CD4-positive, alpha-beta memory T cell (primary cell): Measurements from ENCODE around the gene ENPP7. TPM values are rescaled to one million over a fixed set of nuclear protein-coding genes. Genes with fewer than 3 reads are reported as not detected.
"Not testable (repeated sequence)": the region's sequence is repeated elsewhere in the genome, so short reads cannot be mapped to it uniquely, and the experiment has no call there.

ENCODE experiments used
- CTCF ChIA-PET: fragments of 350-600 bp; sonication (Branson Sonifier 250); formaldehyde crosslinking; loops from one replicate; lab custom pipeline; 2021; ENCODE audit warnings: inconsistent platforms; ENCODE audit not compliant: partially characterized antibody; lab: Charles Lee
- POLR2A ChIA-PET: fragments of 350-600 bp; sonication (Branson Sonifier 250); formaldehyde crosslinking; loops from one replicate; lab custom pipeline; 2021; ENCODE audit not compliant: partially characterized antibody; lab: Charles Lee
- DNase-seq, 5 donors: peaks; one replicate each; pipeline versions ENCODE4 v3.0.0 to v3.0.0-alpha.2; 2020 to 2022; ENCODE audit warnings: mixed read lengths in 1 of 5
- H3K27ac ChIP-seq: one replicate; pipeline ENCODE4 v1.7.0; 2013; ENCODE audit warnings: low read depth, low read length
- H3K27me3 ChIP-seq: 2 replicates; pipeline ENCODE4 v1.7.0; 2013; ENCODE audit warnings: mild to moderate bottlenecking, low read length, moderate library complexity; ENCODE audit not compliant: insufficient read depth
- H3K36me3 ChIP-seq: 2 replicates; pipeline ENCODE4 v1.7.0; 2013; ENCODE audit warnings: mild to moderate bottlenecking, low read length, moderate library complexity; ENCODE audit not compliant: insufficient read depth
- H3K4me1 ChIP-seq: 2 replicates; pipeline ENCODE4 v1.7.0; 2013; ENCODE audit warnings: mild to moderate bottlenecking, low read length, moderate library complexity; ENCODE audit not compliant: insufficient read depth
- H3K4me3 ChIP-seq, 2 donors: one replicate each; pipeline ENCODE4 v1.7.0; 2013; ENCODE audit warnings: low read length in 2 of 2, mild to moderate bottlenecking in 1 of 2
- H3K9me3 ChIP-seq, 2 donors: one replicate each; pipeline ENCODE4 v1.7.0; 2013; ENCODE audit warnings: low read length in 2 of 2, control low read depth in 1 of 2; ENCODE audit not compliant: control insufficient read depth in 1 of 2
- H3K27ac Mint-ChIP-seq, 7 donors: one replicate each; pipeline ENCODE4 v1.8.0; 2020 to 2021; ENCODE audit warnings: mixed read lengths in 7 of 7, mild to moderate bottlenecking in 6 of 7, inconsistent platforms in 3 of 7, moderate library complexity in 3 of 7
- H3K27me3 Mint-ChIP-seq, 2 donors: one replicate each; pipeline ENCODE4 v1.8.0; 2020 to 2021; ENCODE audit warnings: mixed read lengths in 2 of 2
- H3K36me3 Mint-ChIP-seq, 2 donors: one replicate each; pipeline ENCODE4 v1.8.0; 2020 to 2021; ENCODE audit warnings: mixed read lengths in 2 of 2, inconsistent platforms in 1 of 2, mild to moderate bottlenecking in 1 of 2
- H3K4me1 Mint-ChIP-seq, 4 donors: one replicate each; pipeline ENCODE4 v1.8.0; 2020 to 2021; ENCODE audit warnings: mixed read lengths in 4 of 4, mild to moderate bottlenecking in 1 of 4
- H3K4me3 Mint-ChIP-seq, 8 donors: one replicate each; pipeline ENCODE4 v1.8.0; 2020 to 2021; ENCODE audit warnings: mixed read lengths in 8 of 8, mild to moderate bottlenecking in 7 of 8, moderate library complexity in 6 of 8, inconsistent platforms in 3 of 8
- H3K9me3 Mint-ChIP-seq, 8 donors: one replicate each; pipeline ENCODE4 v1.8.0; 2020 to 2021; ENCODE audit warnings: mixed read lengths in 8 of 8, mild to moderate bottlenecking in 5 of 8, inconsistent platforms in 3 of 8, moderate library complexity in 1 of 8
- intact Hi-C: fragments of 100-400 bp; cut with micrococcal nuclease; formaldehyde crosslinking; loops from one replicate; pipeline ENCODE4 v1.15.1; 2023
- polyA plus RNA-seq, 2 donors: library from polyadenylated mRNA; unstranded; fragments of 300-500 nt; fragmentation: Illumina TruSeq; gene quantifications; one replicate each; pipeline ENCODE4 v1.2.3, GENCODE V29; 2021
- total RNA-seq, 2 experiments: library from RNA; stranded (reverse); gene quantifications; one replicate each; pipeline ENCODE4 v1.2.3, GENCODE V29; 2021

ENPP7 gene
- total and polyA plus RNA-seq, 4 experiments from 2014 or later = 0.15 to 0.20 TPM; not detected in 2

- intact Hi-C loops = no loop called here
- no peaks in the 10 kb centered on the region for H3K9me3 Mint-ChIP-seq
- no peak overlapping the region for H3K27ac Mint-ChIP-seq
- no peaks in the 10 kb centered on the region for H3K36me3 ChIP-seq
- H3K27me3 ChIP-seq = no peaks in the 10 kb centered on the region
- POLR2A ChIA-PET = no interaction called here
- H3K27ac ChIP-seq = no peak overlapping the region
- no peak overlapping the region for H3K4me3 Mint-ChIP-seq
- no peaks in the 10 kb centered on the region for H3K9me3 ChIP-seq
- H3K4me3 ChIP-seq = no peak overlapping the region
- no peaks in the 10 kb centered on the region for H3K4me1 ChIP-seq
- H3K36me3 Mint-ChIP-seq = no peaks in the 10 kb centered on the region
- H3K4me1 Mint-ChIP-seq = no peaks in the 10 kb centered on the region
- peaks cover 22 to 35% of the 10 kb centered on the region in 2 donors for H3K27me3 Mint-ChIP-seq
- CTCF ChIA-PET = interaction anchor here (1.0 kb wide), 1 partner anchor 9 kb away, joined by 3 read pairs; no protein-coding TSS in a partner anchor
- DNase-seq = no peak
These were observed 23.6 kb downstream of the ENPP7 start for GRCh38 chr17:79754370-79754769.

- POLR2A ChIA-PET, H3K36me3 ChIP-seq, H3K4me1 ChIP-seq, H3K4me3 Mint-ChIP-seq, H3K4me1 Mint-ChIP-seq, H3K27ac ChIP-seq, H3K9me3 Mint-ChIP-seq, DNase-seq, H3K36me3 Mint-ChIP-seq, H3K9me3 ChIP-seq, H3K27ac Mint-ChIP-seq, H3K4me3 ChIP-seq, intact Hi-C loops, H3K27me3 ChIP-seq: not testable (repeated sequence)
- CTCF ChIA-PET = interaction anchor here (1.0 kb wide), 1 partner anchor 9 kb away, joined by 3 read pairs; no protein-coding TSS in a partner anchor
- H3K27me3 Mint-ChIP-seq = peaks cover 19 to 31% of the 10 kb centered on the region in 2 donors
These were observed 24.2 kb downstream of the ENPP7 start for GRCh38 chr17:79754903-79755302.

- no peaks in the 10 kb centered on the region for H3K36me3 Mint-ChIP-seq
- Histone ChIP-seq H3K36me3 (no peaks in the 10 kb centered on the region), H3K4me3 (no peak overlapping the region), H3K27ac (no peak overlapping the region), H3K27me3 (no peaks in the 10 kb centered on the region), H3K9me3 (no peaks in the 10 kb centered on the region), H3K4me1 (no peaks in the 10 kb centered on the region)
- no peak overlapping the region for H3K27ac Mint-ChIP-seq
- DNase-seq = no peak
- peaks cover 20 to 28% of the 10 kb centered on the region in 2 donors for H3K27me3 Mint-ChIP-seq
- POLR2A ChIA-PET = no interaction called here
- H3K9me3 Mint-ChIP-seq = no peaks in the 10 kb centered on the region
- intact Hi-C loops = no loop called here
- no peaks in the 10 kb centered on the region for H3K4me1 Mint-ChIP-seq
- H3K4me3 Mint-ChIP-seq = no peak overlapping the region
- CTCF ChIA-PET = no interaction called here
These were observed 24.8 kb downstream of the ENPP7 start for GRCh38 chr17:79755591-79755990.

- no peak overlapping the region for H3K4me3 ChIP-seq
- Mint-ChIP-seq H3K9me3 (no peaks in the 10 kb centered on the region), H3K27ac (no peak overlapping the region), H3K36me3 (no peaks in the 10 kb centered on the region), H3K4me3 (no peak overlapping the region), H3K4me1 (no peaks in the 10 kb centered on the region), H3K27me3 (peaks cover 13 to 17% of the 10 kb centered on the region in 2 donors)
- CTCF ChIA-PET = interaction anchor here (0.9 kb wide), 1 partner anchor 12 kb away, joined by 5 read pairs; no protein-coding TSS in a partner anchor
- H3K36me3 ChIP-seq = no peaks in the 10 kb centered on the region
- POLR2A ChIA-PET = no interaction called here
- no peaks in the 10 kb centered on the region for H3K4me1 ChIP-seq
- no peak overlapping the region for H3K27ac ChIP-seq
- no peak for DNase-seq
- no peaks in the 10 kb centered on the region for H3K9me3 ChIP-seq
- intact Hi-C loops = no loop called here
- no peaks in the 10 kb centered on the region for H3K27me3 ChIP-seq
These were observed 26.5 kb downstream of the ENPP7 start for GRCh38 chr17:79757140-79757745.

- Histone ChIP-seq H3K36me3 (no peaks in the 10 kb centered on the region), H3K4me1 (no peaks in the 10 kb centered on the region), H3K4me3 (no peak overlapping the region), H3K27me3 (no peaks in the 10 kb centered on the region), H3K27ac (no peak overlapping the region), H3K9me3 (no peaks in the 10 kb centered on the region)
- intact Hi-C loops = no loop called here
- Mint-ChIP-seq H3K27ac (no peak overlapping the region), H3K36me3 (no peaks in the 10 kb centered on the region), H3K27me3 (peaks cover 13 to 17% of the 10 kb centered on the region in 2 donors), H3K9me3 (no peaks in the 10 kb centered on the region), H3K4me1 (no peaks in the 10 kb centered on the region), H3K4me3 (no peak overlapping the region)
- DNase-seq = no peak
- ChIA-PET CTCF (no interaction called here), POLR2A (no interaction called here)
These were observed 27.5 kb downstream of the ENPP7 start for GRCh38 chr17:79758271-79758670.

GRCh38 chr17:79760197-79760906 is 29.6 kb downstream of the ENPP7 start:
- Mint-ChIP-seq H3K4me1 (no peaks in the 10 kb centered on the region), H3K9me3 (no peaks in the 10 kb centered on the region), H3K36me3 (no peaks in the 10 kb centered on the region), H3K27ac (no peak overlapping the region), H3K27me3 (peaks cover 11 to 14% of the 10 kb centered on the region in 2 donors), H3K4me3 (no peak overlapping the region)
- no peaks in the 10 kb centered on the region for H3K36me3 ChIP-seq
- no peaks in the 10 kb centered on the region for H3K4me1 ChIP-seq
- H3K27ac ChIP-seq = no peak overlapping the region
- no peaks in the 10 kb centered on the region for H3K9me3 ChIP-seq
- no peaks in the 10 kb centered on the region for H3K27me3 ChIP-seq
- DNase-seq = no peak
- no peak overlapping the region for H3K4me3 ChIP-seq
- POLR2A ChIA-PET = no interaction called here
- intact Hi-C loops = no loop called here
- CTCF ChIA-PET = interaction anchor here (0.9 kb wide), 1 partner anchor 246 kb away, joined by 3 read pairs; no protein-coding TSS in a partner anchor

- intact Hi-C loops = no loop called here
- no peaks in the 10 kb centered on the region for H3K4me1 ChIP-seq
- no peak overlapping the region for H3K4me3 Mint-ChIP-seq
- ChIA-PET POLR2A (no interaction called here), CTCF (no interaction called here)
- H3K36me3 ChIP-seq = no peaks in the 10 kb centered on the region
- no peak overlapping the region for H3K4me3 ChIP-seq
- H3K9me3 Mint-ChIP-seq = no peaks in the 10 kb centered on the region
- no peaks in the 10 kb centered on the region for H3K36me3 Mint-ChIP-seq
- no peaks in the 10 kb centered on the region for H3K4me1 Mint-ChIP-seq
- peaks cover 10 to 12% of the 10 kb centered on the region in 2 donors for H3K27me3 Mint-ChIP-seq
- H3K27me3 ChIP-seq = no peaks in the 10 kb centered on the region
- no peaks in the 10 kb centered on the region for H3K9me3 ChIP-seq
- no peak overlapping the region for H3K27ac Mint-ChIP-seq
- DNase-seq = no peak
- no peak overlapping the region for H3K27ac ChIP-seq
These were observed 31.3 kb downstream of the ENPP7 start for GRCh38 chr17:79761894-79762589.
